ENCODE measurements around the gene BRD3. TPM values are rescaled to one million over a fixed set of nuclear protein-coding genes. Genes with fewer than 3 reads are reported as not detected.

BRD3 gene
- total RNA-seq, 1 donor from 2014 or later = 4.5 TPM

DNA sequence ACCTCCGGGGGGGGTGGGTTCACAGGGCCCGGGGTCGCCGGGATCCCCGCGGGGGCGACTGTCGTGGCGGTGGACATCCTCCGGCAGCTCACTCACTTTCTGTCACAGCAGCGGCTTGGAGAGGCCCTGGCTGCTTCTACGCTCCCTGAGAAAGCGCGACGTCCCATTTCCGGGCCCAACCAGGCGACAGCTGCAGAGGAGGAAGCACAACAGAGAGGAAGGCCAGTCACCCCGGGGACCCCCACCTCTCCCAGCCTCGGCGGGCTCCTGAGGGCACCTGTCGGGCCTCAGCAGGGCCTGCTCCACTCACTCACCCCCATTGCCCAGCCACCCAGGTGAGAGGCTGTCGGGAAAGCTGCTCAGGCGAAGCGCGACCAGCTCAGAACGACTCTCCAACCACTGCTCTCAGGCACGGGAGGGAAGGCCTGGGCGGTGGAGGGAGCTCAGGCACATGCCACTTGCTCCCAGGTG lies 14.4 kb downstream of the BRD3 start:
- DNase-seq (ENCODE audit: low read depth) (no peak), FAIRE-seq (no peak)
- Histone ChIP-seq H3K36me3 (ENCODE audit: control insufficient read depth, insufficient read depth, low read length) (peaks cover 36% of the 10 kb centered on the region), H3K4me3 (ENCODE audit: low read depth, low read length) (no peak overlapping the region), H3K27me3 (ENCODE audit: control insufficient read depth, insufficient read depth, low read length) (no peaks in the 10 kb centered on the region)
- TF ChIP-seq, protein P1, sequence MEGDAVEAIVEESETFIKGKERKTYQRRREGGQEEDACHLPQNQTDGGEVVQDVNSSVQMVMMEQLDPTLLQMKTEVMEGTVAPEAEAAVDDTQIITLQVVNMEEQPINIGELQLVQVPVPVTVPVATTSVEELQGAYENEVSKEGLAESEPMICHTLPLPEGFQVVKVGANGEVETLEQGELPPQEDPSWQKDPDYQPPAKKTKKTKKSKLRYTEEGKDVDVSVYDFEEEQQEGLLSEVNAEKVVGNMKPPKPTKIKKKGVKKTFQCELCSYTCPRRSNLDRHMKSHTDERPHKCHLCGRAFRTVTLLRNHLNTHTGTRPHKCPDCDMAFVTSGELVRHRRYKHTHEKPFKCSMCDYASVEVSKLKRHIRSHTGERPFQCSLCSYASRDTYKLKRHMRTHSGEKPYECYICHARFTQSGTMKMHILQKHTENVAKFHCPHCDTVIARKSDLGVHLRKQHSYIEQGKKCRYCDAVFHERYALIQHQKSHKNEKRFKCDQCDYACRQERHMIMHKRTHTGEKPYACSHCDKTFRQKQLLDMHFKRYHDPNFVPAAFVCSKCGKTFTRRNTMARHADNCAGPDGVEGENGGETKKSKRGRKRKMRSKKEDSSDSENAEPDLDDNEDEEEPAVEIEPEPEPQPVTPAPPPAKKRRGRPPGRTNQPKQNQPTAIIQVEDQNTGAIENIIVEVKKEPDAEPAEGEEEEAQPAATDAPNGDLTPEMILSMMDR (IDR thresholded peaks at IDR 0.05; ENCODE audit: insufficient read depth, low read length, severe bottlenecking) = no peak

DNA sequence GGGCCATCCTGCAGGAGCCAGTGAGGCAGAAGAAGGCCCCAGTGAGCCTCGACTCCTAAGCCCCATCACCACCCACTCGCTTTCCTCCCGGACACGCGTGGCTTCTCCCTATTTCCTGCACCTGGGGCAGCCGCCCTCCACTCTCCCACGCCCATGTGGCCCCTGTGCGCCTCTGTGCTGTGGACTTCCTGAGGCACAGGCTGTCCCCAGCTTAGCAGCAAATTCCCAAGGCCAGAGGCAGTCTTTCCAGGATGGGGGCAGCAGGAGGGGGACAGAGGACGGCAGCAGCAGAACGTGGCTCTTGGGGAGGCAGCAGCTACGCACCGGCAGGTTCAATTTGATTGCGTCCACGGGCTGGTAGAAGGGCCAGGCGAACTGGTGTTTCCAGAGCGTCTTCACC lies 14.9 kb downstream of the BRD3 start:
- TF ChIP-seq, protein P1 (IDR thresholded peaks at IDR 0.05; ENCODE audit: insufficient read depth, low read length, severe bottlenecking) = no peak
- no peak overlapping the region for H3K4me3 ChIP-seq (ENCODE audit: low read depth, low read length)
- H3K27me3 ChIP-seq (ENCODE audit: control insufficient read depth, insufficient read depth, low read length) = no peaks in the 10 kb centered on the region
- peaks cover 41% of the 10 kb centered on the region for H3K36me3 ChIP-seq (ENCODE audit: control insufficient read depth, insufficient read depth, low read length)
- DNase-seq (ENCODE audit: low read depth) = no peak
- no peak for FAIRE-seq

DNA sequence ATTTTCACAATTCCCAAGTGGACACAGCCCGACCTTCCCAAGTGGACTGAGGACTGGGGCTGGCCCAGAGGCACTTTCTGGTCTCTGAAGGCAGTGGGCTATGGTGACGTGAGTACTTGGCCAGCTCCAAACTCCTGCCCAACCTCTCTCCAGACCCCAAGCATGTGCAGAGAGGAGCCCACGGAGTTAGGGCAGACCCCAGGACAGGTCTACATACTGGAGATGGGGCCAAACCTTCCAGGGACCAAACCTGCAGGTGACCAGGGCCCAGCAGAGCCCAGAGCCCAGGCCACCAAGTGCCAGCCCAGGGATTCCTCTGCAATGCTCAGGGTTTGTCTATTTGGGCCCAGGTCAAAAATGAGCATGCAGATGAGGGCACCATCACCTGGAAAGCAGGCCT lies 15.3 kb downstream of the BRD3 start:
- peaks cover 44% of the 10 kb centered on the region for H3K36me3 ChIP-seq (ENCODE audit: control insufficient read depth, insufficient read depth, low read length)
- TF ChIP-seq, protein P1 (IDR thresholded peaks at IDR 0.05; ENCODE audit: insufficient read depth, low read length, severe bottlenecking) = no peak
- FAIRE-seq = no peak

DNA sequence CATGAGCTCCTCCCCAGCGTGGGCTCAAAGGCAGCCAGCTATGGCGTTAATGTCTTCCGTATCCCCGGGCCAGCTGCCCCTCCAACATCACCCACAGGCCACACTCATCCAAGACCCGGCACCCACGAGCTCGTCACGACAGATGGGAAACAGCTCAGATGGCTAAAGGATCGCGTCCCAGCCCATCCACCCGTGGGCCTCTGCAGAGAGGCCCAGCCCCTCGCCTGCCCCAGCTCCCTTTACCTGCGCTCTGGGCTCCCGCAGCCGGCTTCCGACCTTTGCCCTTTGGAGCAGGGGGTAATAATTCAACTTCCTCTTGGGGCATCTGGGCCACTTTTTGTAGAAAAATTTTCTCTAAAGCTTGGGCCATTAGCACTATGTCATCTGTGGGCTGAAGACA lies 16.5 kb downstream of the BRD3 start:
- peaks cover 46% of the 10 kb centered on the region for H3K36me3 ChIP-seq (ENCODE audit: control insufficient read depth, insufficient read depth, low read length)
- TF ChIP-seq, protein P1 (IDR thresholded peaks at IDR 0.05; ENCODE audit: insufficient read depth, low read length, severe bottlenecking) = no peak
- no peak for FAIRE-seq
- no peak overlapping the region for H3K4me3 ChIP-seq (ENCODE audit: low read depth, low read length)
- H3K27me3 ChIP-seq (ENCODE audit: control insufficient read depth, insufficient read depth, low read length) = no peaks in the 10 kb centered on the region
- no peak for DNase-seq (ENCODE audit: low read depth)

More for the DNA sequence above, 15.3 kb downstream of the BRD3 start:
- Histone ChIP-seq H3K27me3 (ENCODE audit: control insufficient read depth, insufficient read depth, low read length) (no peaks in the 10 kb centered on the region), H3K4me3 (ENCODE audit: low read depth, low read length) (no peak overlapping the region)
- no peak for DNase-seq (ENCODE audit: low read depth)

DNA sequence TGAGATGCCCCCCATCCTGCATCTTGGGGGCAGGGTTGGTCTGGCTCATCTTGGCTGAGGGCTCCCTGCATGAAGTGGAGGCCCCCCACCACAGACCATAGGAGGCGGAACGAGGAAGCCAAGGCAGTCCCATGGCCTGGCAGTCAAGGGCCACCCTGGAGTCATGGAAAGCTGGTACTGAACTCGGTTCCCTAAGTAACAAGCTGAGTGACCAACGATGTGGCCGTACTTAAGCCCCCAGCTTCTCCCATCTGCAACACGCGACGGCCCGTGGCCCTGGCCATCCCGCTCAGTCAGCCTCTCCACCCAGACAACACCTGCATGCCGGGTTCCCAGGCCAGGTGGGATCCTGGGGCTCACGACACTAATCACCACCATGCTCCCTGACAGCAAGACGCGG lies 17.1 kb downstream of the BRD3 start:
- TF ChIP-seq, protein P1 (IDR thresholded peaks at IDR 0.05; ENCODE audit: insufficient read depth, low read length, severe bottlenecking) = no peak
- no peak for DNase-seq (ENCODE audit: low read depth)
- Histone ChIP-seq H3K27me3 (ENCODE audit: control insufficient read depth, insufficient read depth, low read length) (no peaks in the 10 kb centered on the region), H3K4me3 (ENCODE audit: low read depth, low read length) (no peak overlapping the region), H3K36me3 (ENCODE audit: control insufficient read depth, insufficient read depth, low read length) (peaks cover 50% of the 10 kb centered on the region)
- FAIRE-seq = no peak

Data from bronchial epithelial cell (primary cell).